ENCODE measurements around the gene PDE9A. TPM values are rescaled to one million over a fixed set of nuclear protein-coding genes. Genes with fewer than 3 reads are reported as not detected.
A peak's percentile ranks its signal among the peaks of the same experiment; 100 is the strongest.

PDE9A gene
- 8.4 and 9.4 TPM in 2 replicates for total RNA-seq (2021)
- percentile 40 among the genes with signal in this experiment for Bru-seq, nascent RNA
- percentile 42 among the genes with signal in this experiment for BruChase-seq, experiment 1, labeled RNA remaining after a 2-hour chase
- percentile 36 among the genes with signal in this experiment for BruChase-seq, experiment 2, labeled RNA remaining after a 6-hour chase
- long read RNA-seq, partial matches to known transcripts: 4 of 9 reads
- long read RNA-seq, other reads (novel, unspliced or antisense): 4 of 9 reads

DNA sequence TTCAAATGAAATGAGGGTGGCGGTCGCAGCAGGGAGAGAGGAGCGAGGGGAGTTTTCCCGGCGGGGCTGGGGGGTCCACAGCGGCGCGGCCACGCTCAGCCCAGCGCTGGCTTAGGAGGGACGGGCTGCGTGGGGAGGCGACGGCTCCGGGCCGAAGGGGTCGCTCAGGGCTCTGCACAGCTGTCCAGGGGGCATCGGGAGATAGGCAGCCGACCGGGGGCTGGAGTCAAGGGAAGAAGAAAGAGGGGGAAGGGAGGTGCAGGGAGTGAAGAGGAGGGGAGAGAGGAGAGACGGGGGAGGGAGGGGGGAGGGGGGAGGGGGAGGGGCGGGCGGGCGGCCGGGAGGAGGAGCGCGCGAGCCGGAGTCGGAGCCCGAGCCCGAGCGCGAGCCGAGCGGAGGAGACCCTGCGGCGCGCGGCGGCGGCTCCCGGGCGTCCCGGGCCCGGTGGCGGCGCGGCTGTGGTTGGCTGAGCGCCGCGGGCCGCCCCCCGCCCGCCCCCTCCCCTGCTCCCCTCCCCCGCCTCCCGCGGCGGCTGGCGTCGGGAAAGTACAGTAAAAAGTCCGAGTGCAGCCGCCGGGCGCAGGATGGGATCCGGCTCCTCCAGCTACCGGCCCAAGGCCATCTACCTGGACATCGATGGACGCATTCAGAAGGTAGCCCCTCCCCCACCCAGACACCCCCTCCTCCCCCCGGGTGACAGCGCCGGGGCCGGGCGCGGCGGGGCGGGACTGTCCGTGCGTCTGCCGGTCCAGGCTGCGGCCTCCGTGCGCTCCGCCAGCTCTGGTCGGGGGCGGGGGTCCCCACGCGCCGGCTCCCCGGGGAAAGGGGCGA is at the start of gene PDE9A:
TSS of gene PDE9A (plus strand) at position 391 of the 831 bp plus-strand sequence. CDS start at position 585, 194 bp downstream.
- no peaks in the 10 kb centered on the region for H3K9me3 ChIP-seq (ENCODE audit: insufficient read depth, low read depth)
- TF ChIP-seq, protein P1, sequence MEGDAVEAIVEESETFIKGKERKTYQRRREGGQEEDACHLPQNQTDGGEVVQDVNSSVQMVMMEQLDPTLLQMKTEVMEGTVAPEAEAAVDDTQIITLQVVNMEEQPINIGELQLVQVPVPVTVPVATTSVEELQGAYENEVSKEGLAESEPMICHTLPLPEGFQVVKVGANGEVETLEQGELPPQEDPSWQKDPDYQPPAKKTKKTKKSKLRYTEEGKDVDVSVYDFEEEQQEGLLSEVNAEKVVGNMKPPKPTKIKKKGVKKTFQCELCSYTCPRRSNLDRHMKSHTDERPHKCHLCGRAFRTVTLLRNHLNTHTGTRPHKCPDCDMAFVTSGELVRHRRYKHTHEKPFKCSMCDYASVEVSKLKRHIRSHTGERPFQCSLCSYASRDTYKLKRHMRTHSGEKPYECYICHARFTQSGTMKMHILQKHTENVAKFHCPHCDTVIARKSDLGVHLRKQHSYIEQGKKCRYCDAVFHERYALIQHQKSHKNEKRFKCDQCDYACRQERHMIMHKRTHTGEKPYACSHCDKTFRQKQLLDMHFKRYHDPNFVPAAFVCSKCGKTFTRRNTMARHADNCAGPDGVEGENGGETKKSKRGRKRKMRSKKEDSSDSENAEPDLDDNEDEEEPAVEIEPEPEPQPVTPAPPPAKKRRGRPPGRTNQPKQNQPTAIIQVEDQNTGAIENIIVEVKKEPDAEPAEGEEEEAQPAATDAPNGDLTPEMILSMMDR (conservative IDR thresholded peaks at IDR 0.05): no peak
- no peak for TF ChIP-seq EZH2 (IDR thresholded peaks at IDR 0.05; ENCODE audit: low read depth)
- H3K4me1 ChIP-seq (replicated peaks; ENCODE audit: insufficient read depth): peaks cover 24% of the 10 kb centered on the region
- no peak within 1 kb of the TSS for H3K27ac ChIP-seq
- no peaks in the 10 kb centered on the region for H3K9me2 ChIP-seq (ENCODE audit: insufficient read depth)
- peaks cover 7% of the 10 kb centered on the region; the same call in 1 of the 2 replicates for H3F3A ChIP-seq (ENCODE audit: insufficient read depth, low read depth)
- peak within 1 kb of the TSS; percentile 87 for H2AFZ ChIP-seq
- H3K27me3 ChIP-seq (ENCODE audit: insufficient read depth, low read depth): no peaks in the 10 kb centered on the region
- BruUV-seq (replicated peaks): no TSS peak
- peak within 1 kb of the TSS; percentile 95 for H3K4me2 ChIP-seq
- H3K36me3 ChIP-seq (ENCODE audit: low read depth): no peaks in the 10 kb centered on the region
- peak in 1 of 2 experiments; percentile 20 for DNase-seq
- ChIA-PET CTCF (no interaction called here), POLR2A (ENCODE audit: unreplicated experiment) (no interaction called here)
- H3K4me3 ChIP-seq: peak within 1 kb of the TSS; percentile 73
- intact Hi-C loops (cut with micrococcal nuclease; ENCODE audit: unreplicated experiment): loop anchor here (2.0 to 5.0 kb wide), 2 partner anchors 61 to 79 kb away; no protein-coding TSS in a partner anchor
- peaks cover 6% of the 10 kb centered on the region for H4K20me1 ChIP-seq (ENCODE audit: insufficient read depth)
- 0 out of 2 replicates have a peak, but pooled peaks cover 3% of the 10 kb centered on the region for H3K79me2 ChIP-seq (ENCODE audit: low read depth)

DNA sequence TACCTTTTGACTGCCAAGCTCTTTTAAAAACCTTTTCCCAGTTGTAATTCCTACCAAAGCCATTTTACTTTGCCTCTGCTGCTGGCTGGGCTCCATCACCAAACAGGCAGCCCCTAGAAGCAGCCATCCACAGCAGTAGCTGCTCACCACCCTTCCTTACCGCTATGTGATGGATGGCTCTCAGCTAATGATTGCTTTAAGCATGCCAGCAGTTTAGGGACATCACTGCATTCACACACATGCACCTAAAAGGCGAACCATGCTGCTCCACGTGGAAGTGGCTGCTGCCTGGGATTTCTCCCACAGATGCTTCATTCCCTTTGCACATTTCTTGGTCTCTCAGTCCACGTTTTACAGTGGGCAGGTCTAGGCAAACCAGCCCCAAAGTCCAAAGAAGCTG is 46.3 kb upstream of the PDE9A start:
- DNase-seq: no peak
- Histone ChIP-seq H3K36me3 (ENCODE audit: low read depth) (no peaks in the 10 kb centered on the region), H3K79me2 (ENCODE audit: low read depth) (no peaks in the 10 kb centered on the region), H3K4me1 (replicated peaks; ENCODE audit: insufficient read depth) (no peaks in the 10 kb centered on the region), H3F3A (ENCODE audit: insufficient read depth, low read depth) (no peaks in the 10 kb centered on the region), H2AFZ (no peak overlapping the region), H3K4me2 (no peak overlapping the region), H3K9me2 (ENCODE audit: insufficient read depth) (no peaks in the 10 kb centered on the region), H3K27me3 (ENCODE audit: insufficient read depth, low read depth) (no peaks in the 10 kb centered on the region), H4K20me1 (ENCODE audit: insufficient read depth) (no peaks in the 10 kb centered on the region), H3K9me3 (ENCODE audit: insufficient read depth, low read depth) (peaks cover 4% of the 10 kb centered on the region; the same call in 1 of the 2 replicates), H3K4me3 (no peak overlapping the region), H3K27ac (no peak overlapping the region)
- intact Hi-C loops (cut with micrococcal nuclease; ENCODE audit: unreplicated experiment): no loop called here
- TF ChIP-seq EZH2 (IDR thresholded peaks at IDR 0.05; ENCODE audit: low read depth): no peak
- ChIA-PET CTCF (no interaction called here), POLR2A (ENCODE audit: unreplicated experiment) (no interaction called here)
- BruUV-seq (replicated peaks): no TSS peak

DNA sequence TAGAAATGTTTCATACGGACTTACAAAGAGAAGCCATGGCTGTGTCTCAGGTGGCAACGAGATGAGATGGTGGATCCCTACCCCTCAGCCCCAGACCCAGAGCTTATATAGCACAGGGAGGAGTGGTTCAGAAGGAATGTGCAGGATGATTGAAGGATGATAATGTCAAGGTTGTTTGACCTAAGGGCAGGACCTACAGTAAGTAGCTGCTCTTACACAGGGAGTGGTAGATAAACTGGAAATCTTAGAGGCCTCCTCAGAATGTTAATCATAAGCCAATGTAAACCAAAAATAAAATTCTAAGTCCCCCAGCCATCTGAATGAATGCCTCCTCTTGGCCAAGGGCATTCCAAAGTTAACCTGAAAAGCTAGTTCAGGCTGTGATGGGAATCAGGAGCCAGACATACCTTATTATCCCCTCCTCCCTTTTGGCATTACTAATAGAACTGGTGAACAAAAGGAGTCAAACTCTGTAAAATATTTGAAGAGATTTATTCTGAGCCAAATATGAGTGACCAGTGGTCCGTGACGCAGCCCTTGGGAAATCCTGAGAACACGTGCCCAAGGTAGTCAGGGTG is 45.8 kb upstream of the PDE9A start:
- H3K27me3 ChIP-seq (ENCODE audit: insufficient read depth, low read depth): no peaks in the 10 kb centered on the region
- no peak overlapping the region for H3K4me2 ChIP-seq
- H3K4me3 ChIP-seq: no peak overlapping the region
- CTCF ChIA-PET: no interaction called here
- no peaks in the 10 kb centered on the region for H3K9me2 ChIP-seq (ENCODE audit: insufficient read depth)
- H3K4me1 ChIP-seq (replicated peaks; ENCODE audit: insufficient read depth): no peaks in the 10 kb centered on the region
- POLR2A ChIA-PET (ENCODE audit: unreplicated experiment): no interaction called here
- DNase-seq: no peak
- BruUV-seq (replicated peaks): no TSS peak
- peaks cover 4% of the 10 kb centered on the region; the same call in 1 of the 2 replicates for H3K9me3 ChIP-seq (ENCODE audit: insufficient read depth, low read depth)
- H3F3A ChIP-seq (ENCODE audit: insufficient read depth, low read depth): no peaks in the 10 kb centered on the region
- TF ChIP-seq, protein P1 (conservative IDR thresholded peaks at IDR 0.05): no peak
- TF ChIP-seq EZH2 (IDR thresholded peaks at IDR 0.05; ENCODE audit: low read depth): no peak
- no peaks in the 10 kb centered on the region for H3K36me3 ChIP-seq (ENCODE audit: low read depth)
- H4K20me1 ChIP-seq (ENCODE audit: insufficient read depth): no peaks in the 10 kb centered on the region
- H3K79me2 ChIP-seq (ENCODE audit: low read depth): no peaks in the 10 kb centered on the region
- no peak overlapping the region for H2AFZ ChIP-seq
- intact Hi-C loops (cut with micrococcal nuclease; ENCODE audit: unreplicated experiment): no loop called here
- H3K27ac ChIP-seq: no peak overlapping the region
